ENCODE results near the gene NEXN. TPM values are rescaled to one million over a fixed set of nuclear protein-coding genes. Genes with fewer than 3 reads are reported as not detected.

Gene NEXN
- 10 to 100 TPM; 26.6 to 64.3 (median 45.9) TPM for total RNA-seq
- 10 to 100 TPM; 12.7 to 18.7 (median 15.5) TPM for polyA plus RNA-seq
- long read RNA-seq, donor 1, partial matches to known transcripts: 0 of 4 reads
- long read RNA-seq, donor 1, other reads (novel, unspliced or antisense): 0 of 4 reads
- long read RNA-seq, donor 2, partial matches to known transcripts: 5 of 13 reads
- long read RNA-seq, donor 2, other reads (novel, unspliced or antisense): 0 of 13 reads
- long read RNA-seq, donor 3, partial matches to known transcripts: 0 of 3 reads
- long read RNA-seq, donor 3, other reads (novel, unspliced or antisense): 0 of 3 reads
- long read RNA-seq, donor 4, partial matches to known transcripts: 0 of 1 reads
- long read RNA-seq, donor 4, other reads (novel, unspliced or antisense): 0 of 1 reads
- long read RNA-seq, donor 5, partial matches to known transcripts: 0 of 1 reads
- long read RNA-seq, donor 5, other reads (novel, unspliced or antisense): 0 of 1 reads
- long read RNA-seq, donor 6: 0 reads
- long read RNA-seq, donor 7, partial matches to known transcripts: 10 of 13 reads
- long read RNA-seq, donor 7, other reads (novel, unspliced or antisense): 0 of 13 reads
- long read RNA-seq, donor 8, partial matches to known transcripts: 0 of 2 reads
- long read RNA-seq, donor 8, other reads (novel, unspliced or antisense): 0 of 2 reads
- long read RNA-seq, donor 9, partial matches to known transcripts: 0 of 1 reads
- long read RNA-seq, donor 9, other reads (novel, unspliced or antisense): 0 of 1 reads
- long read RNA-seq, donor 10, partial matches to known transcripts: 7 of 9 reads
- long read RNA-seq, donor 10, other reads (novel, unspliced or antisense): 0 of 9 reads

DNA sequence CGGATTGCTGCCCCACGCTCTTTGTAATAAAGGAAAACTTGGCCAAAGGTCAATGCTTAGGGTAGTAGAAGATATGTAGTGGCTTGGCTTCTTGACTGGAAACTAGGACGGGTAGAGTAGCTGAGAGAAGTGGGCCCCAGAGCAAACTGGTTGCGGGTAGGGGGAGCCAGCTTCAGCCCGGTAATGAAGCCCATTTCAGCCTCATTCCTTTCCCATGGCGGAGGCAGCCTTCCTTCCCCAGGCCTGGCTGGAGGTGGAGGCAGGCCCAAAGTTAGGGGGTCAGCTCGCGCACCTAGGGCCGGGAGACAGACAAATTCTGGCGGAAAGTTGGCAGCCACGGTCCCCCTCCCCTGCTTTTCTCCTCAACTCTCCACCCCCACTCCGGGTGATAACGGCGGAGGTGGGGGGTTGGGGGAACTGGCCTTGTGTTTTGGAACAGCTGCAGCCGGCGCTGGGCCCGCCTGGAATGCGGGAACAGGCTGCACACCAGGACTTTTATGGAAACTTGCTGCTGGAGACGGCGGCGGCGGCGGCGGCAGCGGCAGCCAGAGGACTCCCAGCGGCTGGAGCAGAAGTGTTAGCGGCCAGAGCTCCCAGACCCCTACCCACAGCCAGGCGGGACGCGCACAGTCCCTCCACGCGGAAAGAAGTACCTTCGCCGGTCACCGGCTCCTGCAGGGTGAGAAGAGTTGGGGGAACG, at the start of gene NEXN:
TSS of gene NEXN (plus strand) at position 544 of the 700 bp plus-strand sequence. CDS start 27,483 bp downstream, outside the sequence.
- 5 to 9% (median 6%) methylated on average over 25 to 36 of the region's 36 CpGs for WGBS, 5 donors
- intact Hi-C loops (cut with DNase I; ENCODE audit: low total_unique reads): no loop called here
- Histone ChIP-seq H3K4me1 (peaks cover 4 to 27% (median 12%) of the 10 kb centered on the region in 4 donors), H3K9me3 (no peaks in the 10 kb centered on the region), H3K27me3 (peaks cover 0 to 10% (median 4%) of the 10 kb centered on the region in 3 donors), H3K4me3 (peak within 1 kb of the TSS; percentile 76 to 90 (median 78)), H3K27ac (peak within 1 kb of the TSS; percentile 81 to 95 (median 92)), H3K36me3 (peaks cover 0 to 4% (median 0%) of the 10 kb centered on the region in 4 donors)
- peak in 2 of 3 donors; percentile 51 to 56 for TF ChIP-seq POLR2AphosphoS5 (IDR thresholded peaks at IDR 0.05)
- TF ChIP-seq, protein P1, sequence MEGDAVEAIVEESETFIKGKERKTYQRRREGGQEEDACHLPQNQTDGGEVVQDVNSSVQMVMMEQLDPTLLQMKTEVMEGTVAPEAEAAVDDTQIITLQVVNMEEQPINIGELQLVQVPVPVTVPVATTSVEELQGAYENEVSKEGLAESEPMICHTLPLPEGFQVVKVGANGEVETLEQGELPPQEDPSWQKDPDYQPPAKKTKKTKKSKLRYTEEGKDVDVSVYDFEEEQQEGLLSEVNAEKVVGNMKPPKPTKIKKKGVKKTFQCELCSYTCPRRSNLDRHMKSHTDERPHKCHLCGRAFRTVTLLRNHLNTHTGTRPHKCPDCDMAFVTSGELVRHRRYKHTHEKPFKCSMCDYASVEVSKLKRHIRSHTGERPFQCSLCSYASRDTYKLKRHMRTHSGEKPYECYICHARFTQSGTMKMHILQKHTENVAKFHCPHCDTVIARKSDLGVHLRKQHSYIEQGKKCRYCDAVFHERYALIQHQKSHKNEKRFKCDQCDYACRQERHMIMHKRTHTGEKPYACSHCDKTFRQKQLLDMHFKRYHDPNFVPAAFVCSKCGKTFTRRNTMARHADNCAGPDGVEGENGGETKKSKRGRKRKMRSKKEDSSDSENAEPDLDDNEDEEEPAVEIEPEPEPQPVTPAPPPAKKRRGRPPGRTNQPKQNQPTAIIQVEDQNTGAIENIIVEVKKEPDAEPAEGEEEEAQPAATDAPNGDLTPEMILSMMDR (IDR thresholded peaks at IDR 0.05): no peak
- peak; percentile 63 to 92 for DNase-seq

DNA sequence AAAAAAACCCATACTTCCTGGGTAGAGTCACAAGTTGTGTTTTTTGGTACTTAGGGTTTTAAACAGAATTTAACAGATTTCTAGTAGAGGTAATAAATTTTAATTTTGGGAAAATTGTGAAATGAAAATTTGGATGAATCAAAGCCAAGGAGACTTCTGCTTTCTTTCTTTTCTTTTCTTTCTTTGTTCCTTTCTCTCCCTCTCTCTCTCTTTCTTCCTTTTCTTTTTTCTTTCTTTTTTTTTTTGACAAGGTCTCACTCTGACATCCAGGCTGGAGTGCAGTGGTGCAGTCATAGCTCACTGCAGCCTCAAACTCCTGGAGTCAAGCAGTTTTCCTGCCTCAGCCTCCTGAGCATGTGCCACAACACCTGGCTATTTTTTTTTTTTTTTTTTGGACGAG, 46.9 kb upstream of the NEXN start:
- intact Hi-C loops (cut with DNase I; ENCODE audit: low total_unique reads): no loop called here
- Histone ChIP-seq H3K9me3 (no peaks in the 10 kb centered on the region), H3K27me3 (no peaks in the 10 kb centered on the region), H3K4me3 (no peak overlapping the region), H3K36me3 (peaks cover 6 to 30% (median 24%) of the 10 kb centered on the region in 4 donors), H3K27ac (no peak overlapping the region), H3K4me1 (peaks cover 0 to 8% (median 1%) of the 10 kb centered on the region in 4 donors)
- no peak for DNase-seq
- WGBS, 5 donors: 56 to 75% (median 67%) methylated on average over 1 of the region's 1 CpG
- TF ChIP-seq POLR2AphosphoS5 (IDR thresholded peaks at IDR 0.05): no peak
- TF ChIP-seq, protein P1 (IDR thresholded peaks at IDR 0.05): no peak
- no peak for TF ChIP-seq POLR2A (IDR thresholded peaks at IDR 0.05)
- no peak for TF ChIP-seq EP300 (IDR thresholded peaks at IDR 0.05)

- H3K27me3 ChIP-seq: no peaks in the 10 kb centered on the region
- intact Hi-C loops (cut with DNase I; ENCODE audit: low total_unique reads): no loop called here
- H3K36me3 ChIP-seq: peaks cover 6 to 26% (median 20%) of the 10 kb centered on the region in 4 donors
- H3K4me3 ChIP-seq: no peak overlapping the region
- no peak overlapping the region for H3K27ac ChIP-seq
- DNase-seq: no peak
- H3K4me1 ChIP-seq: peaks cover 0 to 3% (median 0%) of the 10 kb centered on the region in 4 donors
- TF ChIP-seq POLR2A (IDR thresholded peaks at IDR 0.05) (no peak), EP300 (IDR thresholded peaks at IDR 0.05) (no peak)
- no peaks in the 10 kb centered on the region for H3K9me3 ChIP-seq
- 89 to 100% (median 98%) methylated on average over 1 of the region's 1 CpG for WGBS, 5 donors
Measured at GRCh38 chr1:77845951-77846350, 42.5 kb upstream of the NEXN start.

- H3K36me3 ChIP-seq: peaks cover 6 to 26% (median 20%) of the 10 kb centered on the region in 4 donors
- WGBS, 5 donors: 68 to 87% (median 84%) methylated on average over 3 of the region's 3 CpGs
- TF ChIP-seq, protein P1 (IDR thresholded peaks at IDR 0.05): no peak
- TF ChIP-seq POLR2AphosphoS5 (IDR thresholded peaks at IDR 0.05): no peak
- no peak for TF ChIP-seq EP300 (IDR thresholded peaks at IDR 0.05)
- no peak for TF ChIP-seq POLR2A (IDR thresholded peaks at IDR 0.05)
Measured at GRCh38 chr1:77846966-77847365, 41.5 kb upstream of the NEXN start.

More at GRCh38 chr1:77846966-77847365, 41.5 kb upstream of the NEXN start:
- Histone ChIP-seq H3K27me3 (no peaks in the 10 kb centered on the region), H3K9me3 (no peaks in the 10 kb centered on the region), H3K27ac (no peak overlapping the region), H3K4me3 (no peak overlapping the region), H3K4me1 (no peaks in the 10 kb centered on the region)
- intact Hi-C loops (cut with DNase I; ENCODE audit: low total_unique reads): no loop called here
- no peak for DNase-seq
